Breast epithelium (tissue), 3 donors: ENCODE results near the gene RALGPS1.

Experiments
- POLR2A ChIP-seq: fragments of 450-650 bp; IDR thresholded peaks from one replicate; pipeline ENCODE4 v1.6.1; 2016; ENCODE audit warnings: antibody characterized with exemption, mild to moderate bottlenecking, moderate library complexity
- POLR2AphosphoS5 ChIP-seq, 3 donors: sonication (generic); formaldehyde crosslinking; IDR thresholded peaks; one replicate each; pipeline ENCODE4 v1.6.1; 2017; ENCODE audit warnings: antibody characterized with exemption in 3 of 3
- TF ChIP-seq, protein P1 (sequence below), 3 donors: fragments of 450-650 bp; IDR thresholded peaks; one replicate each; pipeline ENCODE4 v1.5.1; 2016 to 2017; ENCODE audit warnings: antibody characterized with exemption in 3 of 3, mild to moderate bottlenecking in 3 of 3, moderate library complexity in 3 of 3

DNA sequence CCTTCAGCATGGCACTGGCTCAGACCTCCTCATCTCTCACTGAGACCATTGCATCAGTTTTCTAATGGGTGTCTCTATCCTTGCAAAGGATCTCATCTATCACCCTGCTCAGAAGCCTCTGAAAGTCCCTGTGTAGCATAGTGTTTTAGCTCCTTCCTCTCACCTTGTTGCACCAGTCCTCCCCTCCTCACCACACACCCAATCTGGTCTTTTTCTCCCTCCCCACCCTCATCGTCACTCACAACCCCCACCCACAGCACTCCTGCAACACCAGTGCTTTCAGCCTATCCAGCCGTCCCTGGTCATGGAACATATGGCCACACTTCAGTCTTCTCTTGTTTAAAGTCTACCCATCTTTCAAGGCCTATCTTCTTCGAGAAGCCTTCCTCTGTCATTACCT is 133.4 kb downstream of the RALGPS1 start:
- TF ChIP-seq POLR2A (no peak), POLR2AphosphoS5 (IDR thresholded peaks at IDR 0.05) (no peak)
- TF ChIP-seq, protein P1, sequence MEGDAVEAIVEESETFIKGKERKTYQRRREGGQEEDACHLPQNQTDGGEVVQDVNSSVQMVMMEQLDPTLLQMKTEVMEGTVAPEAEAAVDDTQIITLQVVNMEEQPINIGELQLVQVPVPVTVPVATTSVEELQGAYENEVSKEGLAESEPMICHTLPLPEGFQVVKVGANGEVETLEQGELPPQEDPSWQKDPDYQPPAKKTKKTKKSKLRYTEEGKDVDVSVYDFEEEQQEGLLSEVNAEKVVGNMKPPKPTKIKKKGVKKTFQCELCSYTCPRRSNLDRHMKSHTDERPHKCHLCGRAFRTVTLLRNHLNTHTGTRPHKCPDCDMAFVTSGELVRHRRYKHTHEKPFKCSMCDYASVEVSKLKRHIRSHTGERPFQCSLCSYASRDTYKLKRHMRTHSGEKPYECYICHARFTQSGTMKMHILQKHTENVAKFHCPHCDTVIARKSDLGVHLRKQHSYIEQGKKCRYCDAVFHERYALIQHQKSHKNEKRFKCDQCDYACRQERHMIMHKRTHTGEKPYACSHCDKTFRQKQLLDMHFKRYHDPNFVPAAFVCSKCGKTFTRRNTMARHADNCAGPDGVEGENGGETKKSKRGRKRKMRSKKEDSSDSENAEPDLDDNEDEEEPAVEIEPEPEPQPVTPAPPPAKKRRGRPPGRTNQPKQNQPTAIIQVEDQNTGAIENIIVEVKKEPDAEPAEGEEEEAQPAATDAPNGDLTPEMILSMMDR (IDR thresholded peaks at IDR 0.05): no peak
